ENCODE results near the gene PCBP1.
"Not testable (repeated sequence)": the region's sequence is repeated elsewhere in the genome, so short reads cannot be mapped to it uniquely, and the experiment has no call there.

The PCBP1 gene

DNA sequence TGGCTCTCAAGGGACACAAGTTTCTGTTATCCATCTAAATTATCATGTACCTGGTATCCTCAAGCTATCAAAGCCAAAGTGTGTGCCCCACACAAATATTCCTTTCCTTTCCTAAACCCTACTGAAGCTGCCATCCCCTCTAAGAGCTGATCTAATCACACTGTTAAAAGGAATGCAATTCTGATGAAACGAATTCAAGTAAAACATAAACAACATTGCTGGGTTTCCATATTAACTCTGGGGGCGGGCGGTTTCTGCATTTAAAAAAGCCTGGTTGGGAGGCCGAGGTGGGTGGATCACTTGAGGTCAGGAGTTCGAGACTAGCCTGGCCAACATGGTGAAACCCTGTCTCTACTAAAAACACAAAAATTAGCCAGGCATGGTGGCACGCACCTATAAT lies 41.9 kb upstream of the PCBP1 start:
- in situ Hi-C loops (cut with MboI; ENCODE audit: low sequenced_read_pairs, unreplicated experiment): no loop called here
- TF ChIP-seq CTCF (IDR thresholded peaks at IDR 0.05; ENCODE audit: borderline replicate concordance, control extremely low read depth, extremely low read depth, insufficient read depth, missing control alignments): no peak
- DNase-seq (ENCODE audit: low spot score): no peak

- DNase-seq (ENCODE audit: low spot score): no peak
- TF ChIP-seq CTCF (IDR thresholded peaks at IDR 0.05; ENCODE audit: borderline replicate concordance, control extremely low read depth, extremely low read depth, insufficient read depth, missing control alignments): no peak
- in situ Hi-C loops (cut with MboI; ENCODE audit: low sequenced_read_pairs, unreplicated experiment): no loop called here
Observed at GRCh38 chr2:70045932-70046331, 41.3 kb upstream of the PCBP1 start.

DNA sequence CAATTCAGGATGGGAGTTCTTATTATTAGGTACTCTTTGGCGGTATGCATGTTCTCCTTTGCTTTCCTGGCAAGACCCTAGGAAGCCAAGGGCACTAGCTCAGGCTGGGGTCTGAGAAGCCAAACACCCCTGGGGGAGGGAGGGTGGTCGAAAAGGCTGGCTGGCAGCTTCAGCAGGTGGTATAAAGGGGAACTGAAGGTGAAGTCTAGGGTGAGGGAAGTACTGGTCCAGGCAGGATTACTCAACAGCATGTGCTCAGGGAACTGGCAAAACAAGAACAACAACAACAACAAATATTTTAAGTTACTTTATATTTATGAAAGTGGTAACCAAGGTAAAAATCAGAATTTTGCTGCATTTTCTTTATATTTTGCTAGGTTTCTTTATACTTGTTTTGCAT lies 40.7 kb upstream of the PCBP1 start:
- DNase-seq (ENCODE audit: low spot score): no peak
- no peak for TF ChIP-seq CTCF (IDR thresholded peaks at IDR 0.05; ENCODE audit: borderline replicate concordance, control extremely low read depth, extremely low read depth, insufficient read depth, missing control alignments)
- in situ Hi-C loops (cut with MboI; ENCODE audit: low sequenced_read_pairs, unreplicated experiment): no loop called here

GRCh38 chr2:70047451-70047850 lies 39.8 kb upstream of the PCBP1 start:
- no peak for DNase-seq (ENCODE audit: low spot score)
- no peak for TF ChIP-seq CTCF (IDR thresholded peaks at IDR 0.05; ENCODE audit: borderline replicate concordance, control extremely low read depth, extremely low read depth, insufficient read depth, missing control alignments)
- in situ Hi-C loops (cut with MboI; ENCODE audit: low sequenced_read_pairs, unreplicated experiment): no loop called here

GRCh38 chr2:70049255-70049654 lies 38.0 kb upstream of the PCBP1 start:
- in situ Hi-C loops (cut with MboI; ENCODE audit: low sequenced_read_pairs, unreplicated experiment): no loop called here
- no peak for TF ChIP-seq CTCF (IDR thresholded peaks at IDR 0.05; ENCODE audit: borderline replicate concordance, control extremely low read depth, extremely low read depth, insufficient read depth, missing control alignments)

DNA sequence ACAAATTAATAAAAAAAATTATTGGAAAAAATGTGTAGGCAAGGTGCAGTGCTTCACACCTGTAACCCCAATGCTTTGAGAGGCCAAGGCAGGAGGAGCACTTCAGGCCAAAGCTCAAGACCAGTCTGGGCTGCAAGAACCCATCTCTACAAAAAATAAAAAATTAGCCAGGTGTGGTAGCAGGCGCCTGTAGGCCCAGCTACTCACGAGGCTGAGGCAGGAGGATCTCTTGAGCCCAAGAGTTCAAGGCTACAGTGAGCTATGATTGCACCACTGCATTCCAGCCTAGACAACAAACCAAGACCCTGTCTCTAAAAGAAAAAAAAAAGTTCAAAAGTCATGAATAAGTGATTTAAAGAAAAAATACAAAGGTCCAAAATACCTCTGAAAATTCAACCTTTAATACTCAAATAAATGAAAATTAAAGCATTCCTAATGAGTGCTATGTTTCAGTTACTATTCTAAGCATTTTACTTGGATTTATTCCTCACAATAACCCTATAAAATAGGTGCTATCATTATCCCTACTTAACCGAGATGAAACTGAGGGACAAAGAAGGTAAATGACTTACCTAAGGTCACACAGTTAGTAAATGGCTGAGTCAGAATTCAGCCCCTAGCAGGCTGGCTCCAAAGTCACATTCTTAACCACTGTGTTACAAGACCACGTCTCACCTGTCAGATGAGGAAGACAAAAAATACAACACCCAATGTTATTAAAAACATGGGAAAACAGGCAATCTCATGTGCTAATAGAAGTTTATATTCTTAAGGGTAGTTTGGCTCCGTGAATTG lies 36.4 kb upstream of the PCBP1 start:
- in situ Hi-C loops (cut with MboI; ENCODE audit: low sequenced_read_pairs, unreplicated experiment): no loop called here

More at GRCh38 chr2:70049255-70049654, 38.0 kb upstream of the PCBP1 start:
- DNase-seq (ENCODE audit: low spot score): no peak

GRCh38 chr2:70055259-70055658 lies 32.0 kb upstream of the PCBP1 start:
- in situ Hi-C loops (cut with MboI; ENCODE audit: low sequenced_read_pairs, unreplicated experiment); DNase-seq (ENCODE audit: low spot score): not testable (repeated sequence)

More for the DNA sequence above, 36.4 kb upstream of the PCBP1 start:
- no peak for TF ChIP-seq CTCF (IDR thresholded peaks at IDR 0.05; ENCODE audit: borderline replicate concordance, control extremely low read depth, extremely low read depth, insufficient read depth, missing control alignments)
- no peak for DNase-seq (ENCODE audit: low spot score)

Data from GM13976 (cell line).